ENCODE results near the gene FBN2.

GRCh38 chr5:128300181-128300580, 237.9 kb downstream of the FBN2 start:
- no peak for TF ChIP-seq CTCF (conservative IDR thresholded peaks at IDR 0.05 in 1 of 2, IDR thresholded peaks at IDR 0.05 in 1 of 2; ENCODE audit: low read depth in 1 of 2, low read length in 2 of 2)
- no peak for TF ChIP-seq EZH2 (IDR thresholded peaks at IDR 0.05; ENCODE audit: low read length, missing control alignments)

Measured in fibroblast of lung (primary cell).